B cell (primary cell): ENCODE data around the gene NKX2-3. TPM values are rescaled to one million over a fixed set of nuclear protein-coding genes. Genes with fewer than 3 reads are reported as not detected.
A peak's percentile ranks its signal among the peaks of the same experiment; 100 is the strongest.

Source experiments
- ATAC-seq: fragments of 200-7000 bp; cut with Tn5 transposase; one replicate; pipeline ENCODE4 v1.10.0; 2021; ENCODE audit warnings: low read depth, mild to moderate bottlenecking, moderate number of reproducible peaks, moderate library complexity
- CTCF ChIA-PET: fragments of 350-600 bp; sonication (Branson Sonifier 250); formaldehyde crosslinking; loops from one replicate; lab custom pipeline; 2021; ENCODE audit warnings: antibody characterized with exemption, inconsistent platforms; lab: Charles Lee
- POLR2A ChIA-PET: fragments of 350-600 bp; sonication (Branson Sonifier 250); formaldehyde crosslinking; loops from one replicate; lab custom pipeline; 2021; ENCODE audit warnings: antibody characterized with exemption; lab: Charles Lee
- DNase-seq: peaks from one replicate; pipeline ENCODE4 v3.0.0; 2013
- H2AFZ ChIP-seq: 2 replicates; pipeline ENCODE4 v1.6.1; 2012; ENCODE audit warnings: mild to moderate bottlenecking, low read depth, low read length; ENCODE audit not compliant: insufficient read depth, poor library complexity, severe bottlenecking
- H3K27ac ChIP-seq, 2 donors: 1 replicate in 1 of 2; 2 replicates in 1 of 2; pipeline ENCODE4 v1.5.1; 2012 to 2013; ENCODE audit warnings: low read length in 2 of 2, mild to moderate bottlenecking in 2 of 2, moderate library complexity in 1 of 2
- H3K27me3 ChIP-seq, 4 experiments: fragments of 200-600 bp in 1 of 4; sonication (generic) in 1 of 4; replicated peaks in 1 of 4; 1 replicate in 2 of 4; 2 replicates in 2 of 4; pipeline versions ENCODE4 v1.6.1 to v1.7.0; 2013 to 2016; ENCODE audit warnings: low read length in 3 of 4, mild to moderate bottlenecking in 2 of 4, mixed read lengths in 1 of 4, moderate library complexity in 1 of 4; ENCODE audit not compliant: insufficient read depth in 4 of 4, control insufficient read depth in 3 of 4; ENCODE audit errors: control extremely low read depth in 1 of 4
- H3K36me3 ChIP-seq, 2 experiments: replicated peaks in 1 of 2; 1 replicate in 1 of 2; 2 replicates in 1 of 2; pipeline versions ENCODE4 v1.6.1 to v1.7.1; 2013; ENCODE audit warnings: low read length in 1 of 2; ENCODE audit not compliant: insufficient read depth in 2 of 2, control insufficient read depth in 1 of 2; ENCODE audit errors: control extremely low read depth in 1 of 2, extremely low read depth in 1 of 2
- H3K4me1 ChIP-seq, 2 donors: fragments of 200-600 bp in 1 of 2; sonication (generic) in 1 of 2; 1 replicate in 1 of 2; 2 replicates in 1 of 2; pipeline versions ENCODE4 v1.5.1 to v1.6.1; 2013 to 2017; ENCODE audit warnings: low read length in 2 of 2; ENCODE audit not compliant: control insufficient read depth in 2 of 2, insufficient read depth in 2 of 2
- H3K4me2 ChIP-seq: replicated peaks from 2 replicates; pipeline ENCODE3; 2012; ENCODE audit warnings: mild to moderate bottlenecking, low read depth, low read length; ENCODE audit not compliant: poor library complexity, severe bottlenecking
- H3K4me3 ChIP-seq, 5 experiments: fragments of 200-600 bp in 1 of 5; sonication (generic) in 1 of 5; 1 replicate in 3 of 5; 2 replicates in 2 of 5; pipeline versions ENCODE4 v1.5.1 to v1.7.0; 2011 to 2016; ENCODE audit warnings: low read length in 4 of 5, mild to moderate bottlenecking in 4 of 5, low read depth in 2 of 5, control low read depth in 1 of 5, moderate library complexity in 1 of 5; ENCODE audit not compliant: insufficient read depth in 1 of 5; ENCODE audit errors: control extremely low read depth in 1 of 5, extremely low read depth in 1 of 5
- H3K79me2 ChIP-seq: fragments of 200-600 bp; sonication (generic); one replicate; pipeline ENCODE4 v1.6.0; 2016; ENCODE audit warnings: low read length; ENCODE audit not compliant: control insufficient read depth, insufficient read depth
- H3K9ac ChIP-seq: fragments of 200-600 bp; sonication (generic); 2 replicates; pipeline ENCODE4 v1.6.1; 2017; ENCODE audit warnings: mild to moderate bottlenecking, low read length, moderate library complexity
- H3K9me3 ChIP-seq, 3 donors: one replicate each; pipeline versions ENCODE4 v1.6.1 to v1.7.1; 2013; ENCODE audit warnings: low read length in 2 of 3; ENCODE audit not compliant: control insufficient read depth in 2 of 3, insufficient read depth in 1 of 3; ENCODE audit errors: control extremely low read depth in 1 of 3
- H4K20me1 ChIP-seq: 2 replicates; pipeline ENCODE4 v1.6.0; 2012; ENCODE audit warnings: mild to moderate bottlenecking, low read length; ENCODE audit not compliant: insufficient read depth, control insufficient read depth, poor library complexity, severe bottlenecking
- H3K27ac Mint-ChIP-seq: one replicate; pipeline ENCODE4 v1.8.0; 2021; ENCODE audit warnings: mixed read lengths
- H3K27me3 Mint-ChIP-seq: one replicate; pipeline ENCODE4 v1.8.0; 2021; ENCODE audit warnings: mixed read lengths
- H3K4me1 Mint-ChIP-seq: one replicate; pipeline ENCODE4 v1.8.0; 2021; ENCODE audit warnings: mixed read lengths
- H3K4me3 Mint-ChIP-seq: one replicate; pipeline ENCODE4 v1.8.0; 2021; ENCODE audit warnings: mixed read lengths
- H3K9me3 Mint-ChIP-seq: one replicate; pipeline ENCODE4 v1.8.0; 2022; ENCODE audit warnings: mixed read lengths; ENCODE audit not compliant: insufficient read depth
- EZH2 ChIP-seq: IDR thresholded peaks from 2 replicates; pipeline ENCODE4 v1.6.1; 2012; ENCODE audit warnings: borderline replicate concordance, low read depth, mild to moderate bottlenecking, moderate library complexity, low read length; ENCODE audit not compliant: insufficient read depth, poor library complexity, severe bottlenecking
- WGBS: methylation state at CpG from one replicate; pipeline ENCODE4 v1.1.5; 2013; ENCODE audit warnings: missing lambda C conversion rate; ENCODE audit not compliant: insufficient coverage; 5-methylcytosine and 5-hydroxymethylcytosine counted together
- intact Hi-C: fragments of 100-400 bp; cut with micrococcal nuclease; formaldehyde crosslinking; loops from one replicate; pipeline ENCODE4 v1.10.0; 2022
- polyA plus RNA-seq: library from polyadenylated mRNA; depleted of rRNA; stranded (reverse); fragments of >200 nt; gene quantifications from 2 replicates; pipeline ENCODE4 v1.2.3, GENCODE V29; 2012
- total RNA-seq, 2 donors: library from RNA; stranded (reverse); fragments of 120-200 nt in 1 of 2; gene quantifications; 1 replicate in 1 of 2; 2 replicates in 1 of 2; pipeline versions ENCODE4 v1.2.3 to v1.2.4, GENCODE V29; 2013 to 2022
- TF ChIP-seq, protein P1 (sequence below): fragments of 200-600 bp; IDR thresholded peaks from one replicate; pipeline ENCODE4 v1.8.0; 2022; ENCODE audit warnings: antibody characterized with exemption, mild to moderate bottlenecking

NKX2-3 gene
- total and polyA plus RNA-seq, 2 donors (not counting 1 experiment from before 2014, with no cell fraction given): not detected

DNA sequence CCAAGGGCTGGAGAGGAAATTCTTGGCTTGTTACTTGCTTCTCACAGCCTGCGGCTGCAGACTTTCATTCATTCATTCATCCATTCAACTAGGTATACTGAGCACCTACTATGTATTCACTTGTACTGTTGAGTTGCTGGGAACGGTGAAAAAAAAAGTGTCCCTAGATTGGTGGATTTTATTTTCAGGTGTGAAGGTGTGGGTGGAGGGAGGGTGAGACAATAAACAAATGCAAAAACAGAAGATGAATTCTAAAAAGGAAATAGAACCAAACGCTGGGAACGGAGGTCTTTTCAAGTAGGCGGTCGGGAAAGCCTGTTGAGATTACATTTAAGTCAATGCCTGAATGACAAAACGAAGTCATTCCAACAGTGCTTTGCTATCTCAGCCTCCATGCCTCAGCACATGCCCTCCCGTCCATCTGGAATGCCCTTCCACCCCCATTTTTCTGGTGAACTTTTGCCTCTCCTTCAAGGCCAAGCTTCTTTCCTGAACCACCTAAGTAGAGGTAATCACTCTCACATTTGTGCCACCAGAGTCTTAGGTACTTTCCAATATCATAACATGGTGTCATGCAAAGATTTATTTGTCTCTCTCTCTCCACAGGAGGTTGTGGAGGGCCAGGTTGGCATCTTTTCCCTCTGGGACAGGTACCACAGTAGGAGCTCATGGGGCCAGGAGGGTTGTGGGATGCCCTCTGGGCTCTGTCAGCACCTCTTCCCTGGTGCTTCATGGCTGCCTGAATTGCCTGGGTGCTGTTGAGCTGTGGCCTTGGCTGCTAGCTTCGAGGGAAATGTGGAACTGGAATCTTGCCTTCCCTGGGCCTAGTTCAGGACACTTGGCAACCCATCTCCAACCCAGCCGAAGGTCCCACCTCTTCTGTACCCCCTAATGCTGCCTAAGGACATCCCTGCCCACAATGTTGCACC lies 5.5 kb downstream of the NKX2-3 start:
- Mint-ChIP-seq H3K4me3 (peak overlapping the region; percentile 44), H3K27ac (peak overlapping the region; percentile 29)

More for the DNA sequence above, 5.5 kb downstream of the NKX2-3 start:
- POLR2A ChIA-PET: no interaction called here
- intact Hi-C loops: no loop called here
- Histone ChIP-seq H4K20me1 (no peaks in the 10 kb centered on the region), H3K4me2 (no peak overlapping the region), H3K4me3 (no peak overlapping the region), H3K27ac (no peak overlapping the region), H3K9ac (no peak overlapping the region), H3K27me3 (peaks cover 0 to 89% (median 69%) of the 10 kb centered on the region in 4 experiments), H3K79me2 (no peaks in the 10 kb centered on the region), H3K9me3 (peaks cover 0 to 43% (median 6%) of the 10 kb centered on the region in 3 donors), H2AFZ (no peak overlapping the region), H3K36me3 (no peaks in the 10 kb centered on the region), H3K4me1 (peaks cover 49% of the 10 kb centered on the region in 2 donors)
- TF ChIP-seq, protein P1, sequence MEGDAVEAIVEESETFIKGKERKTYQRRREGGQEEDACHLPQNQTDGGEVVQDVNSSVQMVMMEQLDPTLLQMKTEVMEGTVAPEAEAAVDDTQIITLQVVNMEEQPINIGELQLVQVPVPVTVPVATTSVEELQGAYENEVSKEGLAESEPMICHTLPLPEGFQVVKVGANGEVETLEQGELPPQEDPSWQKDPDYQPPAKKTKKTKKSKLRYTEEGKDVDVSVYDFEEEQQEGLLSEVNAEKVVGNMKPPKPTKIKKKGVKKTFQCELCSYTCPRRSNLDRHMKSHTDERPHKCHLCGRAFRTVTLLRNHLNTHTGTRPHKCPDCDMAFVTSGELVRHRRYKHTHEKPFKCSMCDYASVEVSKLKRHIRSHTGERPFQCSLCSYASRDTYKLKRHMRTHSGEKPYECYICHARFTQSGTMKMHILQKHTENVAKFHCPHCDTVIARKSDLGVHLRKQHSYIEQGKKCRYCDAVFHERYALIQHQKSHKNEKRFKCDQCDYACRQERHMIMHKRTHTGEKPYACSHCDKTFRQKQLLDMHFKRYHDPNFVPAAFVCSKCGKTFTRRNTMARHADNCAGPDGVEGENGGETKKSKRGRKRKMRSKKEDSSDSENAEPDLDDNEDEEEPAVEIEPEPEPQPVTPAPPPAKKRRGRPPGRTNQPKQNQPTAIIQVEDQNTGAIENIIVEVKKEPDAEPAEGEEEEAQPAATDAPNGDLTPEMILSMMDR: no peak
- no peak for TF ChIP-seq EZH2
- DNase-seq: no peak
- Mint-ChIP-seq H3K9me3 (no peaks in the 10 kb centered on the region), H3K4me1 (peaks cover 39% of the 10 kb centered on the region), H3K27me3 (peaks cover 76% of the 10 kb centered on the region)
- no peak for ATAC-seq
- CTCF ChIA-PET: interaction anchor here (1.2 to 1.5 kb wide), 2 partner anchors 9 to 22 kb away, joined by 3 to 5 read pairs; no protein-coding TSS in a partner anchor
- 89% methylated on average over 9 of the region's 10 CpGs for WGBS
